ENCODE data around the gene BCAR3.

GRCh38 chr1:93663208-93663614 is 18.4 kb downstream of the BCAR3 start:
- no peak for TF ChIP-seq CTCF (IDR thresholded peaks at IDR 0.05)
- TF ChIP-seq POLR2A (IDR thresholded peaks at IDR 0.05): no peak

Data from Peyer's patch (tissue), 4 donors.